ENCODE data around the gene ABCG4. TPM values are rescaled to one million over a fixed set of nuclear protein-coding genes. Genes with fewer than 3 reads are reported as not detected.

The ABCG4 gene
- total and polyA plus RNA-seq, 9 of the 15 experiments (the other 6 are each of a cell fraction or from before 2014, with no cell fraction given) = 0.03 to 0.11 (median 0.07) TPM; not detected in 4

GRCh38 chr11:119121008-119121810, 27.6 kb upstream of the ABCG4 start, which contains the start of gene HINFP (continued):
- TF ChIP-seq, protein P1, sequence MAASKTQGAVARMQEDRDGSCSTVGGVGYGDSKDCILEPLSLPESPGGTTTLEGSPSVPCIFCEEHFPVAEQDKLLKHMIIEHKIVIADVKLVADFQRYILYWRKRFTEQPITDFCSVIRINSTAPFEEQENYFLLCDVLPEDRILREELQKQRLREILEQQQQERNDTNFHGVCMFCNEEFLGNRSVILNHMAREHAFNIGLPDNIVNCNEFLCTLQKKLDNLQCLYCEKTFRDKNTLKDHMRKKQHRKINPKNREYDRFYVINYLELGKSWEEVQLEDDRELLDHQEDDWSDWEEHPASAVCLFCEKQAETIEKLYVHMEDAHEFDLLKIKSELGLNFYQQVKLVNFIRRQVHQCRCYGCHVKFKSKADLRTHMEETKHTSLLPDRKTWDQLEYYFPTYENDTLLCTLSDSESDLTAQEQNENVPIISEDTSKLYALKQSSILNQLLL (CRISPR knock-in tag; IDR thresholded peaks at IDR 0.05; ENCODE audit: borderline replicate concordance) = no peak
- TF ChIP-seq, protein P2, sequence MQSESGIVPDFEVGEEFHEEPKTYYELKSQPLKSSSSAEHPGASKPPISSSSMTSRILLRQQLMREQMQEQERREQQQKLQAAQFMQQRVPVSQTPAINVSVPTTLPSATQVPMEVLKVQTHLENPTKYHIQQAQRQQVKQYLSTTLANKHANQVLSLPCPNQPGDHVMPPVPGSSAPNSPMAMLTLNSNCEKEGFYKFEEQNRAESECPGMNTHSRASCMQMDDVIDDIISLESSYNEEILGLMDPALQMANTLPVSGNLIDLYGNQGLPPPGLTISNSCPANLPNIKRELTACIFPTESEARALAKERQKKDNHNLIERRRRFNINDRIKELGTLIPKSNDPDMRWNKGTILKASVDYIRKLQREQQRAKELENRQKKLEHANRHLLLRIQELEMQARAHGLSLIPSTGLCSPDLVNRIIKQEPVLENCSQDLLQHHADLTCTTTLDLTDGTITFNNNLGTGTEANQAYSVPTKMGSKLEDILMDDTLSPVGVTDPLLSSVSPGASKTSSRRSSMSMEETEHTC (IDR thresholded peaks at IDR 0.05) = peak; percentile 54; the same call in 1 of the 2 replicates
- TF ChIP-seq ZC3H8 (IDR thresholded peaks at IDR 0.05) = no peak
- no peak for TF ChIP-seq ZNF175 (CRISPR knock-in tag; IDR thresholded peaks at IDR 0.05; ENCODE audit: low read depth)
- no peak; the same call in 1 of the 2 replicates for TF ChIP-seq SREBF1 (IDR thresholded peaks at IDR 0.05; ENCODE audit: borderline replicate concordance, low read depth, low read length)
- 0 out of 2 replicates have a peak, but pooled peaks have one; percentile 56 for TF ChIP-seq FOXP1 (CRISPR knock-in tag; IDR thresholded peaks at IDR 0.05)
- TF ChIP-seq SRSF3 (IDR thresholded peaks at IDR 0.05; ENCODE audit: insufficient read depth, low read length) = no peak
- no peak for TF ChIP-seq SMARCC2 (IDR thresholded peaks at IDR 0.05; ENCODE audit: low read depth)
- TF ChIP-seq JUN (IDR thresholded peaks at IDR 0.05; ENCODE audit: borderline replicate concordance, low read depth, low read length) = peak; percentile 43; the same call in 1 of the 2 replicates
- TF ChIP-seq JUN (CRISPR knock-in tag; IDR thresholded peaks at IDR 0.05; ENCODE audit: borderline replicate concordance) = no peak
- peak; percentile 54; the same call in 1 of the 2 replicates for TF ChIP-seq SIN3B (IDR thresholded peaks at IDR 0.05; ENCODE audit: low read depth)
- TF ChIP-seq, protein P3, sequence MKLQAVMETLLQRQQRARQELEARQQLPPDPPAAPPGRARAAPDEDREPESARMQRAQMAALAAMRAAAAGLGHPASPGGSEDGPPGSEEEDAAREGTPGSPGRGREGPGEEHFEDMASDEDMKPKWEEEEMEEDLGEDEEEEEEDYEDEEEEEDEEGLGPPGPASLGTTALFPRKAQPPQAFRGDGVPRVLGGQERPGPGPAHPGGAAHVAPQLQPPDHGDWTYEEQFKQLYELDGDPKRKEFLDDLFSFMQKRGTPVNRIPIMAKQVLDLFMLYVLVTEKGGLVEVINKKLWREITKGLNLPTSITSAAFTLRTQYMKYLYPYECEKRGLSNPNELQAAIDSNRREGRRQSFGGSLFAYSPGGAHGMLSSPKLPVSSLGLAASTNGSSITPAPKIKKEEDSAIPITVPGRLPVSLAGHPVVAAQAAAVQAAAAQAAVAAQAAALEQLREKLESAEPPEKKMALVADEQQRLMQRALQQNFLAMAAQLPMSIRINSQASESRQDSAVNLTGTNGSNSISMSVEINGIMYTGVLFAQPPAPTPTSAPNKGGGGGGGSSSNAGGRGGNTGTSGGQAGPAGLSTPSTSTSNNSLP (IDR thresholded peaks at IDR 0.05; ENCODE audit: borderline replicate concordance, low read depth, low read length) = no peak
- TF ChIP-seq E2F8 (IDR thresholded peaks at IDR 0.05; ENCODE audit: low read depth, partially characterized antibody) = peak; percentile 45
- no peak for TF ChIP-seq NR3C1 (CRISPR knock-in tag; IDR thresholded peaks at IDR 0.05)
- TF ChIP-seq EGR1 (conservative IDR thresholded peaks at IDR 0.05) = peak; percentile 89
- TF ChIP-seq MCM7 (IDR thresholded peaks at IDR 0.05) = no peak
- TF ChIP-seq STAT5A (IDR thresholded peaks at IDR 0.05; ENCODE audit: borderline replicate concordance, low read length) = no peak
